Activated naive CD8-positive, alpha-beta T cell treated with anti-CD3 and anti-CD28 coated beads, Interleukin-2, amount 50 U/mL, for 16 hours (primary cell): ENCODE results near the gene DPYSL4.

ENCODE experiments used
- DNase-seq: peaks from one replicate; pipeline ENCODE4 v3.0.0-alpha.2; 2020; ENCODE audit warnings: low read depth, low spot score

The DPYSL4 gene

GRCh38 chr10:132241086-132241485 lies 54.3 kb downstream of the DPYSL4 start:
- no peak for DNase-seq

- no peak for DNase-seq
These were observed 54.7 kb downstream of the DPYSL4 start for GRCh38 chr10:132241496-132241895.

DNA sequence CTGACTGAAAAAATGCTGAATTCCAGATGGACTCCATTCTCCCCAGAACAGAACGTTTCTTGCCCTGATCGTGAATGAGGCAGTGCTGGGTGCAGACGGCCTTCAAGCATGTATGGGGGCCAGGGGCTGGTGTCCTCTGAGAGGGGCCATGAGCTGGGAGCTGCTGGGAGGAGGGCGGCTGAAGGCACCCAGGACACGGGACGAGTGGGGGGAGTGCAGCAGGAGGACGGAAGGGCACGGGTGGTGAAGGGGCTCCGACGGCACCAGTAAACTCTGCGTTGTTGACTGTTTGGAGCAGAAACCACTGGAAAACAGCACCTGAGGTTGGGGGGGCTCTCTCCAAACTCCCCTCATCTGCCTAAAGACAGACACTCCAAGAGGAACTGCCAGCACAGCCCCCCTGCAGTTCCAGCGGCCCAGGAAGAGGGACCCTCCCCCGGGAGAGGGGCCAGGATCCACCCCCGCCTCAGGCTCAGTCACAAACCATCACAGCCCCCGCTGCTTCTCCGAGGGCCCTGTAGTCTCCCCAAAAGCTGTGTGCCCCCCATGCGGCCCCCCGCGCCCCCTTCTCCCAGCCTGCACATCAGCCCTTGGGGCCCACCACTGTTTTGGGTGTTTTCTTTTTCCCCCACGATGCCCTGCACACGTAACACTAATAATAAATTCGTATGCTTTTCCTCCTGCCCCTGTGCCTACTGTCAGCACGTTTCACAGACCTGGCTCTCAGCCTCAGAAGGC lies 55.5 kb downstream of the DPYSL4 start:
- DNase-seq: no peak

DNA sequence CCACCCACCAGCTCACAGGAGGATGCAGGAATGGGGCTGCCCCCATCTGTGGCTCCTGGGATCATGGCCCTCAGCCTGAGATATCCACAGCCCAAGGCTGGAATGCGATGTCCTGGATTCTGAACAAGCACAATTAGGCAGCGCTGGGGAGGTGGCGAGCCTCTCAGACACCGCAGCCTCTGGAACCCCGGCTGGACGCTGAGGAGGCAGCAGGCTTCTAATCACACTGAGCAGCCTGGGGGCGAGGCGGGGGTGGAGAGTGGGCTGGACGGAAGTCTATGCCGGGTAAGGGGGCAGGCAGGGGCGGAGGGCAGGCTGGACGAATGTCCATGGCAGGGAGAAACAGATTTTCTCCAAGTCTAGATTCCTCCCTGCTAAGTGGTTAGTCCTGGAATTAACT lies 56.4 kb downstream of the DPYSL4 start:
- no peak for DNase-seq

GRCh38 chr10:132243626-132244025 lies 56.9 kb downstream of the DPYSL4 start:
- DNase-seq: no peak

- no peak for DNase-seq
These were observed 58.3 kb downstream of the DPYSL4 start for GRCh38 chr10:132245056-132245455.

GRCh38 chr10:132246296-132246695 lies 59.5 kb downstream of the DPYSL4 start:
- no peak for DNase-seq

GRCh38 chr10:132247943-132248342 lies 61.2 kb downstream of the DPYSL4 start:
- DNase-seq: no peak

DNA sequence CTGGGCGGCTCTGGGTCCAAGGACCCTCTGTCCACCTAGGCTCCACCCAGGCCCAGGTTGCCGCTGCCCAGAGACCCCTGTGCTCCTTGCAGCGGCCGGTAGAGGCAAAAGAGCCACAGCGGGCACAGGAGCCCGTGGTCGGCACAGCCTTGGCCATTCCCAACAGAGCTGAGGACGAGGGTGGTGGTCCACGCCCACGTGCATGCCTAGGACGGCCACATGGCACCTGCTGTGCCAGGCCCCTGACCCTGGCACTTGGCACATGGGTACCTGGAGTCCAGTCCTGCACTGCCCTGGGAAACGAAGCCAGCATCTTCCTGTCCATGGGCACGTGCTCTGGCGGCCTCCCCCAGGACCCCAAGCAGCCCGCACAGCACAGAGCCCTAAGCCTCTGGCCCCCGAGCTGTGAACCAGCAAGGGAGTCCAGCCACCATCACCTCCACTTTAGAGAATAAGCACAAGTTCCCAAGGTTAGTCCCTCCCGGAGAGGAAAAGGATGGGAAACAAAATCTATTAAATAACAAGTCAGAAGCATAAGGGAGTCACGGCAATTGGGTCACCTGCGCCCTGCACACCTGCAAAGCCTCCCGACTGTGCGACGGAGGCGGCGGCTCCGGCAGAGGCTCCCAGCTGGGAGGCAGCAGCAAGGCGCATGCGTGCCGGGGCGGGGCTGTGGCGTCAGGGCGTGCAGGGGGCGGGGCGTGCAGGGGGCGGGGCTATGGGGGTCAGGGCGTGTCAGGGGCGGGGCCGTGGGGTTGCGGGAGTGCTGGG lies 61.9 kb downstream of the DPYSL4 start:
- no peak for DNase-seq

GRCh38 chr10:132249226-132249724 lies 62.5 kb downstream of the DPYSL4 start:
- DNase-seq: no peak

DNA sequence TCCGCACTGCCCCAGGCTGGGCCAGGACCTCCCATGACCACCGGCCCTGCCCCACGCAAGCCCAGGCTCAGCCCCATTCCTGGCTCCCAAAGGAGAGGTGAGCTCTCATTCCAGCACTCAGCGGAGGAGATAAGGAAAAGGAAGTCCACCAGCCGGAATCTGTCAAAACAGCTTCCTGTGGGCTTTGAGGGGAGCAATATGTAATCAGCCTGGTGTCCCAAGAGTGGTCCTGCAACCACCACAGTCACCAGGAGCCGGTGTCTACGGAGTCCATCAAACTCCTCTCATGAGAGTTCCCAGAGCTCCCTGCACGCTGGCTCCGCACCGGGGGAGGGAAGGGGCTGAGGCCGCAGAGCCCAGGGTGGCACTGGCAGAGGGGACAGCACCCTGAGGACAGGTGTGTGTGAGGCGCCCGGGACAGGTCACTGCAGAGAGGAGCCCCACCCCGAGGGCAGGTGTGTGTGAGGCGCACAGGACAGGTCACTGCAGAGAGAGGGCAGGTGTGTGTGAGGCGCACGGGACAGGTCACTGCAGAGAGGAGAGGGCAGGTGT lies 63.2 kb downstream of the DPYSL4 start:
- no peak for DNase-seq

- DNase-seq: no peak
These were observed 64.0 kb downstream of the DPYSL4 start for GRCh38 chr10:132250481-132251475.

GRCh38 chr10:132251928-132252327 lies 65.2 kb downstream of the DPYSL4 start:
- no peak for DNase-seq

- no peak for DNase-seq
These were observed 65.7 kb downstream of the DPYSL4 start for GRCh38 chr10:132252412-132252811.

- DNase-seq: no peak
These were observed 66.4 kb downstream of the DPYSL4 start for GRCh38 chr10:132253092-132253687.

GRCh38 chr10:132254841-132255240 lies 68.1 kb downstream of the DPYSL4 start:
- DNase-seq: no peak
